ENCODE results near the gene RFC2.

DNA sequence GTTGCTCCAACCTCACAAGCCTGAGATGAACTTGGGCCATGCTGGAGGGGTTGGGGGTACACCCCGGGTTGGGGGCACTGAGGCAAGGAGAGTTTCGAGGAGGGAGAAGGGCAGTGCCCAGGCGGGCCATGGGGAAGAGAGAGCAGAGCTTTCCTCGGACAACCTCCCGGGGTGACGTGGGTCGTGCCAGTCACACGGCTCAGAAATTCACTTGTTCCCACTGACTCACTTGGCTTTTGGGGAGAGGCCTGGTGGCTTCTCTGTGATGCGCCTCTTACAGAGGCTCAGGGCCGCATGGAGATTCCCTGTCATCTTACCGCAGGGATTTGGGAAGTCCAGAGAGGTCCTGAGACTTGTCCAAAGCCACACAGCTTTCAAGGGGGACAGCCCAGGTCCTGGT, 41.5 kb downstream of the RFC2 start:
- TF ChIP-seq POLR2AphosphoS5 (IDR thresholded peaks at IDR 0.05), result no peak
- peak in 1 of 4 donors; percentile 16 for TF ChIP-seq POLR2A (IDR thresholded peaks at IDR 0.05)

All from upper lobe of left lung (tissue), 4 donors.